GM18502 (cell line): Measurements from ENCODE around the gene MYRIP.
"Not testable (repeated sequence)": the region's sequence is repeated elsewhere in the genome, so short reads cannot be mapped to it uniquely, and the experiment has no call there.

Experiments
- ATAC-seq: cut with Tn5 transposase; IDR thresholded peaks from one replicate; pipeline ENCODE4 v1.9.1; 2021; ENCODE audit warnings: mild to moderate bottlenecking; ENCODE audit not compliant: unreplicated experiment, poor library complexity

The MYRIP gene

GRCh38 chr3:40109641-40110490 lies 300.5 kb downstream of the MYRIP start:
- ATAC-seq, result no peak

- ATAC-seq, result no peak
Measured at GRCh38 chr3:40116478-40117177, 307.2 kb downstream of the MYRIP start.

GRCh38 chr3:40118091-40118490 lies 308.7 kb downstream of the MYRIP start:
- no peak for ATAC-seq

- ATAC-seq, result no peak
Measured at GRCh38 chr3:40120067-40120692, 310.8 kb downstream of the MYRIP start.

GRCh38 chr3:40120806-40121205 lies 311.4 kb downstream of the MYRIP start:
- no peak for ATAC-seq

DNA sequence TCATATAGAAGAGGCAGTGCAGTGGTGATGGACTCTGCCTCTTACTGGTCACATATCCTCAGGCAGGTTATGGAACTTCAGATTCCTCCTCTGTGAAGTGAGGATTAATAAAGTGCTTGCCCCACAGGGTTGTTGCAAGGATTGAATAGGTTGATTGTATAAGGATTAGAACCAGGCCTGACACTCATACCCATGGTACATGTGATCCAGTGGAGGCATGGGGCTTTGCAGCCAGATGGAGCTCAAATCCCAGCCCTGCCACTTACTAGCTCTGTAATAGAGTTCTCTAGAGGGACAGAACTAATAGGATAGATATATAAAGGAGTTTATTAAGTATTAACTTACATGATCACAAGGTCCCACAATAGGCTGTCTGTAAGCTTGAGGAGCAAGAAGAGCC lies 315.5 kb downstream of the MYRIP start:
- ATAC-seq, result no peak

DNA sequence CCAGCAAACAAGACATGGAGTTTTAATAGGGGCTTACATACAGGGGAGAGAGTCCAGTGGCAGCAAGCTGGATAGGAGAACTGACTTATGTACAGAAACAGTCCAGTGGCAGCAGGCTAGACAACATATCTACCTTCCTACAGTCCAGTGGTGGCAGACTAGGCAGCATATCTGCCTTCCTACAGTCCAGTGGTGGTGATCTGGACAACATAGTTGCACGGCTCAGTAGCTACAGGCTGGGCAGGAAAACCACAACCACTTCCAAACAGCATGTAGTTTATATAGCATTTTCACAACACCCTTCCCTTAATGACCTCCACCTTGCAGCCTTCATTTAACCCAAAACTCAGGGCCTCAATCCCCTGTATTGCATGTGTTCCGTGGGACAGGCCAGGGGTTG lies 318.8 kb downstream of the MYRIP start:
- ATAC-seq, result no peak

- no peak for ATAC-seq
Measured at GRCh38 chr3:40129510-40129909, 320.1 kb downstream of the MYRIP start.

DNA sequence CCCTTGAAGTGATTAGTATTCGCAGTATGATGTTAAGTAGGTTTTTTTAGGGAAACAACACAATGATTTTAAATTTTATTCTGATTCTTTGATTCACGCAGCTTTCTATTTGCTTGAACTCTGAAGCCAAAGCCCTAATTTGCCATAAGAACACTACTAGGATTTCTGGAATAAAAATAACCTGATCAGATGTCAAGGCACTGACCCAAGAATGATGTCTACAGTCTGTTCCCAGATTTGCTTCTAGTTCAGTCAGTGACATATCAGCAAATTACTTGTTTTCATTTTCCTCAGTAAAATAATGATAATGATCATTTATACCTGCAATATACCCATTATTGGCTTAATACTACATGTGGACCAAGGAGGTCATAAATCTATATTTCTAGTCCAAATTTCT lies 320.6 kb downstream of the MYRIP start:
- ATAC-seq, result no peak

DNA sequence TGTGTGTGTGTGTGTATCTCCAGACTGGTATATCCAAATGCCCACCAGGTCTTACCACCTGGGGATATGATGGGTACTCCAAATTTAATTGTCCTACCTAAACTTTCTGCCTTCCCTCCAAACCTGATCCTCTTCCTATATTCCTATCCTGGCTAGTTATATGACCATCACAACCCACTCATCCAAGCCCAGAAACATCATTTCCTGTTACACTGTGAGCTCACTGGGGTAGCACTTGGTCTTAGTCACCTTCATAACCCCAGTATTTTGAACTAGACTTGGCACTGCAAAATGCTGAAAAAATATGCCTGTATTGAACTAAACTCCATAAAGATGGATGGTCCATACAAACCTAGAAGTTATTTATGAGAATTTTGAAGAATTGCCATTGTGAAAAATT lies 321.3 kb downstream of the MYRIP start:
- no peak for ATAC-seq

DNA sequence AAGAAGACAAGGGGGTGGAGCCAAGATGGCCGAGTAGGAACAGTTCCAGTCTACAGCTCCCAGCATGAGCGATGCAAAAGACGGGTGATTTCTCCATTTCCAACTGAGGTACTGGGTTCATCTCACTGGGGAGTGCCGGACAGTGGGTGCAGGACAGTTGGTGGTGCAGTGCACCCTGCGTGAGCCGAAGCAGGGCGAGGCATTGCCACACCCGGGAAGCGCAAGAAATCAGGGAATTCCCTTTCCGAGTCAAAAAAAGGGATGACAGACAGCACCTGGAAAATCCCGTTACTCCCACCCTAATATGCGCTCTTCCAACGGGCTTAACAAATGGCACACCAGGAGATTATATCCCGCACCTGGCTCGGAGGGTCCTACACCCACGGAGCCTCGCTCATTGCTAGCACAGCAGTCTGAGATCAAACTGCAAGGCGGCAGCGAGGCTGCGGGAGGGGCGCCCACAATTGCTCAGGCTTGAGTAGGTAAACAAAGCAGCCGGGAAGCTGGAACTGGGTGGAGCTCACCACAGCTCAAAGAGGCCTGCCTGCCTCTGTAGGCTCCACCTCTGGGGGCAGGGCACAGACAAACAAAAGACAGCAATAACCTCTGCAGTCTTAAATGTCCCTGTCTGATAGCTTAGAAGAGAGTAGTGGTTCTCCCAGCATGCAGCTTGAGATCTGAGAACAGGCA lies 324.6 kb downstream of the MYRIP start:
- ATAC-seq, result not testable (repeated sequence)

DNA sequence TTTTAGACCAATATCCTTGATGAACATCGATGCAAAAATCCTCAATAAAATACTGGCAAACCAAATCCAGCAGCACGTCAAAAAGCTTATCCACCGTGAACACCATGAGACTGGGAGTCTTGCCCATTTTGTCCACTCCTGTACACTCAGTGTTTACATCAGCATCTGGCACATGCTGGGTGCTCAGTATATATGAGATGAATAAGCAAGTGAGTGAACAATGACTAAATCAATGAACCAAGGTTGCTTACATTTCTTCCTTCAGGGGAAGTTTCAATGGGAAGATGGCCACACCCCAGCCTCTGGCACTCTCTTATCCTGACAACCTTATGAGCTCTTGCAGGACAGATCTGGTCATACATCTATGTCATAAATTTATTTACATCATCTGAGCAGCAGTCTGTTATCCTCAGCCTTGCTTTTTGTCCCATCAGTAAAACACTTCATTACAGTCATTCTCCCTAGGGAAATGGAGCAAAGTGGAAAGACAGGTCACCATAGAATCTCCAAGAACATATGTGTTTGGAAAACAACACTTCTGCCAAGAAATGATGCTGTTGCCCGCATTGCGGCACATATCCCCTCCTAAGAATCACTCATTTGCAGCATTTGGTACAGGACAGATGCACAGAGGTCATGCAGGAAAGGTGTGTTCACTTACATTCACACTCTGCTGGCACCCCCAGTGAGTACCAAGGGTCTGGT lies 328.3 kb downstream of the MYRIP start:
- ATAC-seq, result no peak

- no peak for ATAC-seq
Measured at GRCh38 chr3:40143283-40144090, 334.1 kb downstream of the MYRIP start.

DNA sequence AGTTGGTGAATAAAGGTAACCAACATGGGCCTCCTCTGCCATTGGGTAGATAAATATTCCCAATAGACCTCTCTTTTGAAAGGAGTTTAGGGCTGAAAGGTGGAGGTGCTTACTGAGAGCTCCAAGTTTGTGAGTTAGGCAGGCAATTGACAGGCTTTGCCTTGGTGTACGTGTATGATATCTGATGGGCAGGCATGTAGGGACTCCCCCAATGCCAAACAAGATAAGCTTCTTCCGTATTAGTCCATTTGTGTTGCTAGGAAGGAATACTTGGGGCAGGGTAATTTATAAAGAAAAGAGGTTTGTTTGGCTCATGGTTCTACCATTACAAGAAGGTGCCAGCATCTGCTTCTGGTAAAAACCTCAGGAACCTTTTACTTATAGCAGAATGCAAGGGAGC lies 339.4 kb downstream of the MYRIP start:
- ATAC-seq, result no peak

GRCh38 chr3:40152482-40153133 lies 343.2 kb downstream of the MYRIP start:
- ATAC-seq, result no peak

GRCh38 chr3:40160933-40161332 lies 351.5 kb downstream of the MYRIP start:
- ATAC-seq, result no peak

DNA sequence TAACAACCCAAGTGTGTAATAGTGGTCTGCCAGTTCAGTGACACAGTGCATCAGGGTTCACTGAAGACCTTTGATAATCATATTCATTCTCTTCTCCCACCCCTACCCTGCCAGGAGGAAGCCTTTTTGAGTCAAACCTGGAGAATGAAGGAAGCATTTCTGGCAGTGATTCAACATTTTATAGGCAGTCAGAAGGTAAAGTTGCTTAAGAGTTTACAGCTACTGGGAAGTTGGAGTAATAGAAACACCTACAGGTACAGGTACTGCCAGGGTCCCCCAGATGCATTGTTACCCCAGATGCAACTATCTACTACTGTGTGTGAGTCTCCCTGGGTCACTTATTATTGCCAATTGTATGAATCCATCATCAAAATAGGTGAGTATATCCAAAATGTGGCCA lies 353.2 kb downstream of the MYRIP start:
- no peak for ATAC-seq

GRCh38 chr3:40166997-40167396 lies 357.6 kb downstream of the MYRIP start:
- ATAC-seq, result no peak

- ATAC-seq, result no peak
Measured at GRCh38 chr3:40167958-40168357, 358.5 kb downstream of the MYRIP start.
